NT2/D1 (cell line): ENCODE results near the gene ACER3.

Experiments used
- DNase-seq: peaks from one replicate; pipeline ENCODE4 v3.0.0-alpha.2; 2011; ENCODE audit warnings: low read depth, low spot score
- H3K27me3 ChIP-seq: 2 replicates; pipeline ENCODE4 v1.6.0; 2011; ENCODE audit warnings: mild to moderate bottlenecking; ENCODE audit not compliant: insufficient read length, insufficient read depth
- H3K36me3 ChIP-seq: 2 replicates; pipeline ENCODE4 v1.6.1; 2011; ENCODE audit warnings: mild to moderate bottlenecking, low read length, mixed read lengths; ENCODE audit not compliant: insufficient read depth, insufficient read length
- H3K4me1 ChIP-seq: 2 replicates; pipeline ENCODE4 v1.5.1; 2011; ENCODE audit not compliant: insufficient read depth, insufficient read length
- H3K4me3 ChIP-seq: 2 replicates; pipeline ENCODE4 v1.5.1; 2011; ENCODE audit warnings: low read depth; ENCODE audit not compliant: insufficient read length
- H3K9ac ChIP-seq: 2 replicates; pipeline ENCODE4 v1.6.0; 2011; ENCODE audit warnings: low read depth; ENCODE audit not compliant: insufficient read length
- H3K9me3 ChIP-seq: 2 replicates; pipeline ENCODE4 v1.5.1; 2011; ENCODE audit warnings: mild to moderate bottlenecking, low read length; ENCODE audit not compliant: insufficient read depth
- SUZ12 ChIP-seq: IDR thresholded peaks from 2 replicates; pipeline ENCODE4 v1.6.1; 2011; ENCODE audit not compliant: insufficient read length, insufficient read depth; ENCODE audit errors: extremely low read depth
- YY1 ChIP-seq: IDR thresholded peaks from 2 replicates; pipeline ENCODE4 v1.6.1; 2011; ENCODE audit not compliant: insufficient read length, insufficient read depth
- ZNF274 ChIP-seq: IDR thresholded peaks from 2 replicates; pipeline ENCODE4 v1.6.1; 2011; ENCODE audit warnings: mild to moderate bottlenecking, low read depth, low read length

Gene ACER3

DNA sequence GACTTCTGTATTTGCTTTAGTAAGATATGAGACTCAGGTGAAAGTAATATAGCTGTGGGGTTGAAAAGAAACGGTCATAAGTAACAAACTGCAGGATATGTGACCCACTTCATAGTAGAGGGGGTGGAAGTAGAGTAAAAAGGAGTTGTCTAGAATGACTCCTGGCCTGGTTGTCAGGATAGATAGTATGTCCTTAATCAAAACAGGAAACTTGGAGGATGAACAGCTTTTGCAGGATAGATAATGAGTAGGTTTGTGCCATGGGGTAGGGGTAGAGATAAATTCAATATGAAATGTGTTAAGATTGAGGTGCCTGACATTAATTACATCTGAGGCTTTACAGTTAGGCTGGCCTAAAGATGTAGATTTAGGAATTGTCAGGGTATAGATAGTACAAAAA, 126.5 kb downstream of the ACER3 start:
- no peaks in the 10 kb centered on the region for H3K36me3 ChIP-seq
- TF ChIP-seq YY1 = no peak
- no peak for TF ChIP-seq ZNF274
- TF ChIP-seq SUZ12 = no peak
- no peak overlapping the region for H3K9ac ChIP-seq

DNA sequence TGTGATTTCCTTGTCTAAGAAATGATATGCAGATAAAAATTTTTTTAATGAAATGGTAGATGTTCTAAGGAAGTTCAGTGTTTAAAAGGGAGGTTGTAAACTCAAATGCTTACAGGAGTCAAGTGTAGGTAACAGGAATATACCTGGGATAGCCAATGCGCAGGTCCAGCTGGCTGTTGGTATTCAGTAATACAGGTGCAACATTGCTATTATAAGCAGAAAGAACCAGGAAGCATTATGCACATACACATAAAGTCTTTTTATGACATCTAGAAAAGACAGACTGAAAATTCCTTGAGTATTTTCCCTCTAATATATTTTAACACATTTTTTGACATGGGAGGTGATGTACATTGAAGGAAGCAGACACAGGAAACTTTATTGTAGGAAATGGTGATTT, 129.9 kb downstream of the ACER3 start:
- H3K9me3 ChIP-seq = no peaks in the 10 kb centered on the region
- TF ChIP-seq ZNF274 (no peak), YY1 (no peak), SUZ12 (no peak)
- no peaks in the 10 kb centered on the region for H3K27me3 ChIP-seq
- no peak overlapping the region for H3K9ac ChIP-seq
- no peaks in the 10 kb centered on the region for H3K36me3 ChIP-seq
- H3K4me3 ChIP-seq = no peak overlapping the region
- DNase-seq = no peak
- H3K4me1 ChIP-seq = no peaks in the 10 kb centered on the region

More for the DNA sequence above, 126.5 kb downstream of the ACER3 start:
- no peaks in the 10 kb centered on the region for H3K27me3 ChIP-seq
- H3K4me1 ChIP-seq = no peaks in the 10 kb centered on the region
- H3K9me3 ChIP-seq = no peaks in the 10 kb centered on the region
- H3K4me3 ChIP-seq = no peak overlapping the region
- DNase-seq = no peak

DNA sequence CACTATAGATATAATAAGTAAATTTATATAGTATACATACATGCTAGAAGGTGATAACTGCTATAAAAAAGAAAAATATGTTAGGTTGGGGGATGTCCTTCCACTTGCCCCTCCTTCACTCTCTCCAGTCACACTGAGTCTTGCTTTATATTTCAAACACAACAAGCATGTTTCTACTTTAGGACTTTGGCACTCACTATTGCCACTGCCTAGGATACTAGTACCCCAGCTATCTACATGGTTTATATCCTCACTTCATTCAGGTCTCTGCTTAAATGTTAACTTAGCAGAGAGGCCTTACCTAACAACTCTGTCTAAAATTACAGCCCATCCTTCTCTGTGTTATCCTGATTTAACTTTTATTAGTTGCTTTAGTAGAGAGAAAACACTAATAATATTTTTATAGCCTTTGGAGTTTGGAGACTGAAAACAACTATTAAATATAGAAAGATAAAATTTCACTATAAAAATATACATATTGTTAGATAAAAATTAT, 134.4 kb downstream of the ACER3 start:
- Histone ChIP-seq H3K36me3 (no peaks in the 10 kb centered on the region), H3K27me3 (no peaks in the 10 kb centered on the region), H3K4me1 (no peaks in the 10 kb centered on the region), H3K4me3 (no peak overlapping the region), H3K9me3 (no peaks in the 10 kb centered on the region), H3K9ac (no peak overlapping the region)
- TF ChIP-seq ZNF274 = no peak
- TF ChIP-seq YY1 = no peak
- no peak for TF ChIP-seq SUZ12
- no peak for DNase-seq

DNA sequence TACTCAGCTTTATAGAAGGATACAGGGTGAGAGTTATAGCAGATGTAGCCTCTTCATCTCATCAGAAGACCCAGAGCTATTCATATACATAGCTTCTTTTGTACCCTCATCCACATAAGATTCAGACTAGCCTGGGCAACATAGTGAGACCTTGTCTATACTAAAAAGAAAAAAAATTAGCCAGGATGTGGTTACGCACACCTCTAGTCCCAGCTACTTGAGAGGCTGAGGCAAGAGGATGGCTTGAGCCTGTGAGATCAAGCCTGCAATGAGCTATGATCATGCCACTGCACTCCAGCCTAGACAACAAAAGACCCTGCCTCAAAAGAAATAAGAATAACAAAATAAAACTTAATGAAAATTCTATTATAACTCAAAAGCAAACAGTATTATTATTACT, 136.8 kb downstream of the ACER3 start:
- no peak for TF ChIP-seq YY1
- no peak for TF ChIP-seq SUZ12
- TF ChIP-seq ZNF274 = no peak
- H3K36me3 ChIP-seq = no peaks in the 10 kb centered on the region

DNA sequence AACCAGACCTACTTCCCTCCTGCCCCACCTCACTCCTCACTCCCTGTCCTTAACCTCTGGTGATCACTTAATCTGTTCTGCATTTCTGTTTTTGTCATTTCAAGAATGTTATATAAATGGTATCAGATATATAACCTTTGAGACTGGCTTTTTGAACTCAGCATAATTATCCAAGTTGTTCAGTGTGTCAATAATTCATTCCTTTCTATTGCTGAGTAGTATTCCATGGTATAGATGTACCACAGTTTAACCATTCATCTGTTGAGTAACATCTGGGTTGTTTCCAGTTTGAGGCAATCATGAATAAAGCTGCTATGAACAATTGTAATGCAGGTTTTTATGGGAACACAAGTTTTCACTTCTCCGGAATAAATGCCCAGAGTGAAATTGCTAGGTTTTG, 138.9 kb downstream of the ACER3 start:
- Histone ChIP-seq H3K4me1 (no peaks in the 10 kb centered on the region), H3K4me3 (no peak overlapping the region), H3K9ac (no peak overlapping the region), H3K36me3 (no peaks in the 10 kb centered on the region), H3K9me3 (no peaks in the 10 kb centered on the region), H3K27me3 (no peaks in the 10 kb centered on the region)
- TF ChIP-seq YY1 = no peak
- no peak for TF ChIP-seq ZNF274
- no peak for TF ChIP-seq SUZ12
- no peak for DNase-seq

More for the DNA sequence above, 136.8 kb downstream of the ACER3 start:
- Histone ChIP-seq H3K4me1 (no peaks in the 10 kb centered on the region), H3K27me3 (no peaks in the 10 kb centered on the region), H3K9me3 (no peaks in the 10 kb centered on the region), H3K4me3 (no peak overlapping the region), H3K9ac (no peak overlapping the region)
- no peak for DNase-seq

DNA sequence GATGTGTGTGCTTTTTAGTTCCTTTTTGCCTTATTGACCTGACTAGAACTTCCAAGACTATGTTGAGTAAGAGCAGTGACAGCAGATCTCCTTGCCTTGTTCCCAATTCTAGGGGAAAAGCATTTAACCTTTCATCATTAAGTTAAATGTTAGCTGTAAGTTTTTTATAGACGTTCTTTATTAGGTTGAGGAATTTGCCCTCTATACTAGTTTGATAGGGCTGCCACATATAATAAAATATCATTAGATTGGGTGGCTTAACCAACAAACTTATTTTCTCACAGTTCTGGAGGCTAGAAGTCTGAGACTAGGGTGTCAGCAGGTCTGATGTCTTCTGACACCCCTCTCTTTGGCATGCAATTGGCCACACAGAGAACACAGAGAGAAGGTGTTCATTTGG, 140.9 kb downstream of the ACER3 start:
- Histone ChIP-seq H3K4me3 (no peak overlapping the region), H3K36me3 (no peaks in the 10 kb centered on the region), H3K9ac (no peak overlapping the region), H3K4me1 (no peaks in the 10 kb centered on the region), H3K27me3 (no peaks in the 10 kb centered on the region), H3K9me3 (no peaks in the 10 kb centered on the region)
- no peak for TF ChIP-seq ZNF274
- no peak for TF ChIP-seq YY1
- TF ChIP-seq SUZ12 = no peak
- DNase-seq = no peak

DNA sequence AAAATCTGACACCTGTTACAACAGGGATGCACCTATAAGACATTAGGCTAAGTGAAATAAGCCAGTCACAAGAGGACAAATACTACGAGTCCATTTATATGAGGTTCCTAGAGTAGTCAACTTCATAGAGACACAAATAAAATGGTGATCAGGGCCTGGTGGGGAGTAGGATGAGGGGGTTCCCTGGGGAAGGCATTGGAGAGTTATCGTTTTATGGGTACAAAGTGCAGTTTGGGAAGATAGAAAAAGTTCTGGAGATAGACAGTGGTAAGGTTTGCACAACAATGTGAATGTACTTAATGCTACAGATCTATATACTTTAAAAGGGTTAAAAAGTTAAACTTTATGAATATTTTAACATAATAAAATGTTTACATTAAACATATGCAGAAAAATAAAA, 142.1 kb downstream of the ACER3 start:
- Histone ChIP-seq H3K36me3 (no peaks in the 10 kb centered on the region), H3K4me1 (no peaks in the 10 kb centered on the region), H3K9me3 (no peaks in the 10 kb centered on the region), H3K27me3 (no peaks in the 10 kb centered on the region), H3K4me3 (no peak overlapping the region), H3K9ac (no peak overlapping the region)
- TF ChIP-seq SUZ12 (no peak), ZNF274 (no peak), YY1 (no peak)
- no peak for DNase-seq
